ENCODE results near the gene FRMD4A.

FRMD4A gene

GRCh38 chr10:14291296-14291695, 39.4 kb downstream of the FRMD4A start:
- POLR2A ChIA-PET: no interaction called here
- CTCF ChIA-PET: interaction anchor here (1.0 to 1.4 kb wide), 2 partner anchors 8 to 12 kb away, joined by 3 to 4 read pairs; no protein-coding TSS in a partner anchor
- TF ChIP-seq, protein P1, sequence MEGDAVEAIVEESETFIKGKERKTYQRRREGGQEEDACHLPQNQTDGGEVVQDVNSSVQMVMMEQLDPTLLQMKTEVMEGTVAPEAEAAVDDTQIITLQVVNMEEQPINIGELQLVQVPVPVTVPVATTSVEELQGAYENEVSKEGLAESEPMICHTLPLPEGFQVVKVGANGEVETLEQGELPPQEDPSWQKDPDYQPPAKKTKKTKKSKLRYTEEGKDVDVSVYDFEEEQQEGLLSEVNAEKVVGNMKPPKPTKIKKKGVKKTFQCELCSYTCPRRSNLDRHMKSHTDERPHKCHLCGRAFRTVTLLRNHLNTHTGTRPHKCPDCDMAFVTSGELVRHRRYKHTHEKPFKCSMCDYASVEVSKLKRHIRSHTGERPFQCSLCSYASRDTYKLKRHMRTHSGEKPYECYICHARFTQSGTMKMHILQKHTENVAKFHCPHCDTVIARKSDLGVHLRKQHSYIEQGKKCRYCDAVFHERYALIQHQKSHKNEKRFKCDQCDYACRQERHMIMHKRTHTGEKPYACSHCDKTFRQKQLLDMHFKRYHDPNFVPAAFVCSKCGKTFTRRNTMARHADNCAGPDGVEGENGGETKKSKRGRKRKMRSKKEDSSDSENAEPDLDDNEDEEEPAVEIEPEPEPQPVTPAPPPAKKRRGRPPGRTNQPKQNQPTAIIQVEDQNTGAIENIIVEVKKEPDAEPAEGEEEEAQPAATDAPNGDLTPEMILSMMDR (IDR thresholded peaks at IDR 0.05; ENCODE audit: control extremely low read depth, extremely low read depth, low read depth, missing control alignments): no peak
- no peak for DNase-seq (ENCODE audit: extremely low spot score)

DNA sequence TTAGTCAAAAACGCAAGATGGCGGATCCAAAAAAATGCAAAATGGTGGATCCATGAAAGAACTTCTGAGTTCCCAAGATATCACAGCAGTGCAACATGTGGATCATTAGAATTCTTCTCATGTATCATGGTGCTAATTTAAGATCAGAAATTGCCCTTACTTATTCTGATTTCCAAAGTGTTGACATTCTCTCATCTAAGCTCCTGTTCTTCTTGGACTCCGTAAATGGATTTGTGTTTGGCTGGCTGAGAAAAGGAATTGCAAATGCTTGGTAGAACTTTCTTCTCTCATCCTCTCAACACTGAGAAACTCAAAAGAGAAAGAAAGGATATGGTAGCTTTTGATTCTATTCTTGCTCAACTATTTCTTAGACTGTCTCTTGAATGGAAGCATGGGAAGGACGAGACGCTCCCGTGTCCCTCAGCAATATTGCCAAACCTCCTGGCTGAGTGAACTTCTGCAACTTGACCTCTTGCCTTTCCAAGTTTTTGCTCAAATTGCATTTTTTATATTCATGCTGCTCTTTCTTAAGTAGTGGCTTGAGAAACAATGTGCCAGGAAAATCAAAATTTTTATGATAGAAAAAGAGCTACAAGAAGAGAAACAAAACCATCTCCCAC, 44.7 kb downstream of the FRMD4A start:
- no peak for DNase-seq (ENCODE audit: extremely low spot score)
- ChIA-PET POLR2A (no interaction called here), CTCF (interaction anchor here (1.2 to 1.9 kb wide), 3 partner anchors 9 to 114 kb away, joined by 3 to 8 read pairs (median 4); no protein-coding TSS in a partner anchor)
- TF ChIP-seq, protein P1 (IDR thresholded peaks at IDR 0.05; ENCODE audit: control extremely low read depth, extremely low read depth, low read depth, missing control alignments): no peak

DNA sequence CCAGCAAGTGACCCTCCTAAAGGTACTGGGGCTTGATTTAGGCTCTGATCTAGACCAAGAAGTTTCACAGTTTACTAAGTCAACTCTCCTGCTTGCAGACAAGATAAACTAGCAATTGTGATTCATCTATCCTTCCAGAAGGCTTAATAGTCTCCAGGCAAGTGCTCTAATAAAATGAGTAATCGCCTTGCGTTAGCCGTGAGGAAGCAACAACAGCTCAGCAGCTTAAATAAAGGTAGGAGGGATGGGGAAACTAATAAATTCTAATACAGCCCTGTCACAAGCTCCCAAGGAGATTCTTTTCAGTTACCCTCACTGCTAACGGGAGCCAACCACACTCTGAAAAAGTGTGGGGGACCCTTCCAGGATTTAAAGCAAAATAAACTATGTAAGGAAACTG, 48.4 kb downstream of the FRMD4A start:
- ChIA-PET CTCF (interaction anchor here (1.0 to 1.8 kb wide), 4 partner anchors 9 to 842 kb away, joined by 3 to 4 read pairs (median 4); no protein-coding TSS in a partner anchor), POLR2A (no interaction called here)
- DNase-seq (ENCODE audit: extremely low spot score): no peak
- TF ChIP-seq, protein P1 (IDR thresholded peaks at IDR 0.05; ENCODE audit: control extremely low read depth, extremely low read depth, low read depth, missing control alignments): no peak

GRCh38 chr10:14278533-14278932, 52.2 kb downstream of the FRMD4A start:
- TF ChIP-seq, protein P1 (IDR thresholded peaks at IDR 0.05; ENCODE audit: control extremely low read depth, extremely low read depth, low read depth, missing control alignments): no peak
- ChIA-PET POLR2A (no interaction called here), CTCF (no interaction called here)
- DNase-seq (ENCODE audit: extremely low spot score): no peak

DNA sequence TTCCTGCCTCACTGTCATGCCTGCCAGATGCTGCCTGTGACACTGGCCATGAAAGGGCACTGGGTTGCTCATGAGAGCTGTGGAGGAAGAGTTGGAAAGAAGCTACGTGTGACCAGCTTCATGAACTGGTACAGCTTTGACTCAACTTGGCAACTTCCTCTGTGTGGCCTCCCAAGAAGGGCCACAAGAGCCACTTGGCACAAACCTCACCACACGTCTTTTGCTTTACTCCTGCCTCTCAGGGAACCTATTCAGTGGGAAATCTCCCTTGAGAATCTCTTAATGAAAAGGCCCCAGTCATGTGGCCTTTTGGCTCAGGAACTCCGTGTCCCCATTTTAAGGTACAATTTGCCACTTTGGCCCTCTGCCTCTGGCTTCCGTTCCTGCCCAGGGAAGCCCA, 54.5 kb downstream of the FRMD4A start:
- ChIA-PET CTCF (no interaction called here), POLR2A (no interaction called here)
- DNase-seq (ENCODE audit: extremely low spot score): no peak
- TF ChIP-seq, protein P1 (IDR thresholded peaks at IDR 0.05; ENCODE audit: control extremely low read depth, extremely low read depth, low read depth, missing control alignments): no peak

GRCh38 chr10:14271621-14272020, 59.1 kb downstream of the FRMD4A start:
- ChIA-PET CTCF (interaction anchor here (0.6 to 1.4 kb wide), 2 partner anchors 9 to 11 kb away, joined by 3 to 4 read pairs; no protein-coding TSS in a partner anchor), POLR2A (no interaction called here)
- no peak for DNase-seq (ENCODE audit: extremely low spot score)
- TF ChIP-seq, protein P1 (IDR thresholded peaks at IDR 0.05; ENCODE audit: control extremely low read depth, extremely low read depth, low read depth, missing control alignments): no peak
